HG03558 (cell line): ENCODE data around the gene TMC1.
"Not testable (repeated sequence)": the region's sequence is repeated elsewhere in the genome, so short reads cannot be mapped to it uniquely, and the experiment has no call there.

ENCODE experiments used
- ATAC-seq: cut with Tn5 transposase; IDR thresholded peaks from one replicate; pipeline ENCODE4 v1.9.1; 2021; ENCODE audit warnings: moderate number of reproducible peaks; ENCODE audit not compliant: unreplicated experiment; ENCODE audit errors: extremely low read depth

Gene TMC1

DNA sequence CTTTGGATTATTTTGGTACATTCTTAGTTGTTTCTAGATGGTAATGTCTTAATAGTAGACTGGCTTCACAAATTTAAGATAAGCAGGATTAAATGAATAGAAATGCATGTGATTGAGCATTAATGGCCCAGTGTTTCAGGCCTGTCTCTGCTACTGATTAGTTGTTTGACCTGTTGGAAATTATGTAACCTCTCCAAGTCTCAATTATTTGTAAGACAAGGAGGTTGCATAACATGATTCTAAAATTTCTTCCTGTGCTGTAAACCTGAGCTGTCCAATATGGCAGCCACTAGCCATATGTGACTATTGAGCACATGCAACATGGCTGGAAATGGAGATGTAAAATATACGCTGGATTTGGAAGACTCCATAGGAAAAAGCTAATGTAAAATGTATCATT is 333.9 kb downstream of the TMC1 start:
- no peak for ATAC-seq

DNA sequence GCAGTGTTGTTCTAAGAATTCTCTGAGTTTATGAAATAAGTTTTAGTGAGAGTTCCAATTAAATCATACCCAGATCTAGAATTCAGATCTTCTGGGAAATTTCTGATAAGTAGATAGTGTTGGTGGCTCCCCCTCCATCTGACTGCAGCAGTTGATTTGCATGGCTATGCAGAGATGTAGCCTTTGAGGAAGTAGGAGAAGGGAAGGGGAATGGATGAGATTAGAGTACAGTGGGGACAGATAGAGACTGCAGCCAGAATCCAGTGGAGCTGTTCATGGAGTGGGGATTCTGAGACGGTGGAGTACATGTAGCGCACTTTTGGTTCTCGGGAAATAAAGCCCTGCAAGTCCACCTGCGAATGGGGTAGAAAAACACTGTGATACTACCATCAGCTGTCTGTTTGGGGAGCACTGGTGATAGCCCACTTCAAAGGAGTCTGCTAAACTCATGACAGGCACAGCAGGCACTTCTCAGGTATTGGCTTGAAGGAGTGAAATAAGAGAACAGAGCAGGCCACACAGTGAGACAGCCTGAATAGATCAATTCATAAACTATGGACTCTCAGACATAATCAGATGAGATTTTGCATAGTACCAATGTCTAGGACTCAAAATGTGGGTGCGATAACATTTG is 334.6 kb downstream of the TMC1 start:
- no peak for ATAC-seq

- no peak for ATAC-seq
Measured at GRCh38 chr9:72856972-72857623, 335.7 kb downstream of the TMC1 start.

- no peak for ATAC-seq
Measured at GRCh38 chr9:72857624-72857996, 336.2 kb downstream of the TMC1 start.

DNA sequence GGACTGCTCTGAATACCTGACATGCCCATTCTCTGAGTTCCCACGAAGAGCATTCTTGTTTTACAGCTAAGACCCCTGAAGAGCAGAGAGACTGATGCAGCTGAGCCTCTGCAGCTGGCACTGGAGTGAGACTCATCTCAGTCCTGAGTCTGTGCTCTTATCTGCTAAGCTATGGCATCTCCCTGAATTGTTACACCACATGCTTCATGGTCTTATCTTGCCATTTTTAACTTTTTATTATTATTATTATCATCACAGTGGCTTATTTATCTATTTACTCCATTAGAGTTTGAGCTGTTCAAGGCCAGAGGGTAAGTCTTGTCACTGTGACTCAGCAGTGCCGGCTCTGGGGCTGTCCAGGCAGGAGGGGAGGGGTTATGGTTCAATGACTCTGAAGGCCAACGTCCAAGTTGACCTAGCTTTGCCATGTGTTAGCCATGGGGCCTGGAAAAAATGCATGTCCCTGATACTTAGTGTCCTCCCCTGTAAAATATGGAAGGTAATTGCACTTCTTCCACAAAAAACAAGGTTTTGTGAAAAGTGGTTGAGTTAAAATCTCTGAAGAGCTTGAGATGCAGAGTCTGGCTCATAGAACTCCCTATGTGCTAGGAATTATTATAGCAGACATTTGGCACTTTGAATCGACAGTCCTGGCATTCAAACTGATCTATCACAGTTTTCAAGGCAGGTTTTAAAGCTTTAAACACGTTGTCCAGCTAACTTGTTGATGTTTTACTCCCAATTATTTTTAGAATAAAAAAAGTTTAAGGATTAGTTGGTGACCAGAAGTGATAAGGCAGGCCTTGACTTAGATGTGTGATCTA is 336.9 kb downstream of the TMC1 start:
- ATAC-seq, result no peak

GRCh38 chr9:72862788-72863187 is 341.4 kb downstream of the TMC1 start:
- not testable (repeated sequence) for ATAC-seq

- no peak for ATAC-seq
Measured at GRCh38 chr9:72863456-72864094, 342.2 kb downstream of the TMC1 start.

- no peak for ATAC-seq
Measured at GRCh38 chr9:72864327-72864726, 342.9 kb downstream of the TMC1 start.

DNA sequence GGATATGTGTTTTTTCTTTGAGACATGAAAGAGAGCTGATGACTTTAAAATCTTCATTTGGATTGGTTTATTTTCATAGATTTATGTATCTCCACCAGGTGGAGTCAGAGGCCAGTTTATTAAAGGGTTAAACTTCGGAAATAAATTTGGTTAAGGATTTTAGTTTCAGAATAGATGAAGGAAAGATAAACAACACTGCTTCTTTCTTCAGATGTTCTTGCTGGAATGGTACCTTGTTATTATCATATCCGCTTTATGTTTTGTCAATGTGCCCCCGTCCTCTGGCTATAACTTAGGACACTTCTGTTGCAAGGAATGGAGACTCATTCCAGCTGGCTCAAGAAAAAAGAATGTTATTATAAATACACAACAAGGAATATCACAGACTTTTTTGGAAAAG is 350.3 kb downstream of the TMC1 start:
- ATAC-seq, result no peak

DNA sequence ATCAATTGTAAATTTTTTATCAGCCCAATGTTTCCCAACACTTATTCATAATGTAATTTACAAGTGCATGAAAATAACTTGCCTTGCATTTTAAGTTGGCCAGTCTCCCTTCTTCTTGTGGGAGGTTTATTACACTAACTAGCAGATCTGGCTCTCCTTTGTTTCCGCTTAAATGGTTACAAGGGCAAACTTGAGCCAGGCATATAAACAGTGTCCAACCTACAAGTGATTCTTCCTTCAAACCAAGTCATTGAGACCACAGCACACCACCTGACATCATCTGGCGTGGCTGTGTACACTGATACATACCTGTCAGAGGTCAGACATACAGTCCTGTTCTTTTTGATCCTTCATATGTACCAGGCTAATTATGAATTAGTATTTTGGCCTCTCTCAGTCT is 351.3 kb downstream of the TMC1 start:
- no peak for ATAC-seq

DNA sequence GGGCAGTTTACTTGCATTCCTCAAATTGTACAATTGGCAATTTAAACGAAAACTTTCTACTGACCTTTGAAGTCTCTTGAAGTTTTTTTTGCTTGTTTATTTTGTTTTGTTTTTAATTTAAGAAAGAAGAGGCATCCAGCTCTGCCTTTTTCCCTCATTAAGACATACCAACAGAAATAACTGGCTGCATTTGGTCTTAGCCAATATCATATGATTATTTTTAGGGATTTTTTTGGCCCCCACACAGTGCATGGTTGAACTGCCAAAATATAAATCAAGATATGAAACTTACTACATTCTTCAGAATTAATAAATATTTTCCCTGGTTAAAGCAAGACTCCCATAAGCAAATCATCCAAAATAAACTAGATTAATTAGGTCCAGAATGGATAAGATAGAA is 352.0 kb downstream of the TMC1 start:
- ATAC-seq, result no peak

GRCh38 chr9:72874344-72874743 is 352.9 kb downstream of the TMC1 start:
- ATAC-seq, result no peak

DNA sequence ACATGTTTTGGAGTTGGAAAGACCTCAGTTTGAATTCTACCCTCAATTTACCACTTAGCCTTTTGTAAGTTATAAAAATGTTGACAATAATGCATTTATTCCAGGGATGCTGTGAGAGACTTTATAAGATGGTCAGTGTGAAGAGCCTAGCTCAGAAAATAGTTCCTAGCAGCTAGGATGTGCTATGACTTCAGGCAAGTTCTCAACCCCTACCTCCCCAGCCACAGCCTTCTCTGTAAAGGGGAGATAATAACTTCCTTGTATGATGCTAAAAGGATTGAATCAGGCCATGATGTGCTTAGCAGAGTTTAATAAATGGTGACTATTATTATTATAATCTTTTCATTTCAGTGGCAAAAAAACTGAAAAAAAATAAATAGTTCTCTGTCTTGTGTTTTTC is 353.8 kb downstream of the TMC1 start:
- ATAC-seq, result no peak

DNA sequence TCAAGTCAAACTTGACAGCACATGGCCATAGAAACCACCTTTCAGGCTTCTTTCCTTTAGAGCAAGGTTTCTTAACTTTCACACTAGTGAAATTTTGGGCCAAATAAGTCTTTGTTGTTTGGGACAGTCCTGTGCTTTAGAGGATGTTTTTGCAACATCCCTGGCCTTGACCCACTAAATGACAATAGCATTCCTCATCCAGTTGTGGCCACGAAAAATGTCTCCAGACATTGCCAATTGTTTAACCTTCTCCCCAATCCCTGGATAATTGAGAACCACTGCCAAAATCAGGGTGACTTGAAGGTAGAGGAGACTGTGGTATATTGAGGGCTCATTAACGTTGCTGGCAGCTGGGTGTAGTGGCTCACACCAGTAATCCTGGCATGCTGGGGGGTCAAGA is 359.4 kb downstream of the TMC1 start:
- ATAC-seq, result no peak

DNA sequence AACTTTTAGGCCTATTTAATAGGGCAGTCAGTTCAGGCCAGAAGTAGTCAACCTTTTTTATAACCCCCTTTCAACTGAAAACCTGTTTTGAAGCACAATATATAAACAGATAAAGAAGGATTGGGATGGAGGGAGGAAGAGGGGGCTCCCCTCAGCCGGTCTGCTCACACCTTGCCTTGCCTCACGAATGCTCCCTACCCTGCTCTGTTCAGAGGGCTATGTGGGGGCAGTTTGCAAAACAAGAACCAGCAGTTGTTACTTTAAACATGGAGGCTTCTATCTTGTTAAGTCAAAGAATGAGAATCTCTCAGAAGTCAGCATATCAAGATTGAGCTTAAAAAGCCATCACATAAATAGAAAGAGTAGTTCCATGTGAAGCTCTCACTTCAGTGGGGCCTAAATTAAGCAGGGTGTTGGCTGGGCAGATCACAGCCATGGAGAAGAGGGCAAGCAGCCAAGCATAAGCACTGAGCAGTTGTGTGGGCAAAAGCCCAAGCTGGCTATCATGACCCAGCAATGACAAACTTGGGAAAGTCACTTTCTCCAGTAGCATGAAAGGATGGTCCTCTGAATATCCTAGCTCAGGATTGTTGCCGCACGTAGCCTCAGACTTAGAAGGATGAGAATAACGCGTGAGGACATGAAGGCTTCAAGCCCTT is 360.8 kb downstream of the TMC1 start:
- no peak for ATAC-seq

DNA sequence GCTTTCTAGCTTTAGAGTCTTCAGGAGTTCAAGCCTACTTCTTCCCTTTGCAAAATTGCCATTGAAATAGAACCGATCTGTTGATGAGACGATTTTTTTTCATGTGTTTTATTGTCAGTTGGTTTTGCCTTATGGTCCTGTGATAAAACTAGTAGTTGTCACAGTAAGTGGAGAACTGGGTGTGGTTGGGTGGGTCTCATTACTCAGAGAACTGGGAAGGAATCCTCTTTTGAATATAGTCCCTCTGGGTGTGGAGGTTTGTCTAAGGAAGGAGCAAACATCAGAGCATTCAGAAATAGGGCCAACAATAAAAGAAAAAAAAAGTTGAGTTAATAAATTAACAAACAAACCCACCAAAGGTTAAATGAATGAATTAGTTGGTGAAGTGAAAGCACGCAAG is 362.5 kb downstream of the TMC1 start:
- no peak for ATAC-seq

GRCh38 chr9:72884508-72884907 is 363.1 kb downstream of the TMC1 start:
- ATAC-seq, result no peak
